ENCODE results near the gene SPNS1.

DNA sequence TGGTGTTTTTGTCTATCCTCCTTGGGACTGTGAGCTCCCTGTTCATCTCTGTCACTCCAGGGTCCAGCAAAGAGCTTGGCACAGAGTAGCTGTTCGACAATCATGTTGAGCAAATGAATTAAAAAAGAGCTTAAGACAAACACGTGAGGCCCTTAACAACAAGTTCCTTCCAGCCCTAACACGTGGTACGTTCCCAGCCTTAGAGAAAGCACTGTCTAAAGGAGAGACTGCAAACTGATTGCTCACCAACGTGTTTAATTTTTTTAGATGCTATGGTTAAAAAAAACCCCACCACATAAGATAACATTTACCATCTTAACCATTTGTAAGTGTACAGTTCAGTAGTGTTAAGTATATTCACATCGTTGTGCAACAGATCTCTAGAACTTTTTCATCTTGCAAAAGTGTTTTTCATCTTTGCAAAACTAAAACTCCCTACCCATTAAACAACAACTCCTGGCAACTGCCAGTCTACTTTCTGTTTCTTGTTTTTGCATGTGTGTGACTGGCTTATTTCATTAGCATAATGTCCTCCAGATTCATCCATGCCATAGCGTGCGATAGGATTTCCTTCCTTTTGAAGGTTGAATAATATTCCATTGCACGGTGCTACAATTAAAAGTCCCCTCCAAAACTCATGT, 38.5 kb downstream of the SPNS1 start:
- no peak for TF ChIP-seq POLR2A (IDR thresholded peaks at IDR 0.05; ENCODE audit: extremely low read depth, insufficient read length)
- TF ChIP-seq CTCF (IDR thresholded peaks at IDR 0.05; ENCODE audit: low read depth, low read length) = no peak
- peak; percentile 38; the same call in 1 of the 2 replicates for TF ChIP-seq MAX (IDR thresholded peaks at IDR 0.05; ENCODE audit: low read depth, low read length)
- no peak for TF ChIP-seq MYC (IDR thresholded peaks at IDR 0.05; ENCODE audit: low read depth, low read length)
